GM10847 (cell line): ENCODE results near the gene GLI3.

ENCODE experiments used
- POLR2A ChIP-seq: IDR thresholded peaks from 2 replicates; pipeline ENCODE4 v1.6.1; 2011; ENCODE audit not compliant: insufficient read length; ENCODE audit errors: extremely low read depth

The GLI3 gene

GRCh38 chr7:42142089-42142488, 94.9 kb downstream of the GLI3 start:
- TF ChIP-seq POLR2A = no peak

- no peak for TF ChIP-seq POLR2A
These were observed 97.3 kb downstream of the GLI3 start for GRCh38 chr7:42139751-42140150.

- no peak for TF ChIP-seq POLR2A
These were observed 98.3 kb downstream of the GLI3 start for GRCh38 chr7:42138691-42139090.

GRCh38 chr7:42137941-42138340, 99.1 kb downstream of the GLI3 start:
- no peak for TF ChIP-seq POLR2A

- TF ChIP-seq POLR2A = no peak
These were observed 99.6 kb downstream of the GLI3 start for GRCh38 chr7:42137431-42137830.

- TF ChIP-seq POLR2A = no peak
These were observed 101.3 kb downstream of the GLI3 start for GRCh38 chr7:42135728-42136127.

GRCh38 chr7:42134276-42134876, 102.6 kb downstream of the GLI3 start:
- TF ChIP-seq POLR2A = no peak

- no peak for TF ChIP-seq POLR2A
These were observed 103.7 kb downstream of the GLI3 start for GRCh38 chr7:42133321-42133720.

GRCh38 chr7:42128703-42129102, 108.3 kb downstream of the GLI3 start:
- TF ChIP-seq POLR2A = no peak

- no peak for TF ChIP-seq POLR2A
These were observed 109.8 kb downstream of the GLI3 start for GRCh38 chr7:42127232-42127622.

GRCh38 chr7:42126475-42127231, 110.4 kb downstream of the GLI3 start:
- TF ChIP-seq POLR2A = no peak

- no peak for TF ChIP-seq POLR2A
These were observed 111.7 kb downstream of the GLI3 start for GRCh38 chr7:42125321-42125720.

GRCh38 chr7:42123716-42124115, 113.3 kb downstream of the GLI3 start:
- TF ChIP-seq POLR2A = no peak

- no peak for TF ChIP-seq POLR2A
These were observed 116.8 kb downstream of the GLI3 start for GRCh38 chr7:42120191-42120590.

- TF ChIP-seq POLR2A = no peak
These were observed 119.8 kb downstream of the GLI3 start for GRCh38 chr7:42117201-42117600.

- TF ChIP-seq POLR2A = no peak
These were observed 121.2 kb downstream of the GLI3 start for GRCh38 chr7:42115795-42116194.

- no peak for TF ChIP-seq POLR2A
These were observed 126.7 kb downstream of the GLI3 start for GRCh38 chr7:42110333-42110732.
